K562 (cell line): Measurements from ENCODE around the gene LRRC14B. TPM values are rescaled to one million over a fixed set of nuclear protein-coding genes. Genes with fewer than 3 reads are reported as not detected.
A peak's percentile ranks its signal among the peaks of the same experiment; 100 is the strongest.

Source experiments
- ATAC-seq: fragments of 200-7000 bp; cut with Tn5 transposase; 3 replicates; pipeline ENCODE4 v1.9.1; 2020; ENCODE audit warnings: moderate library complexity
- BruUV-seq: library from RNA; stranded (reverse); fragments of 400-500 nt; replicated peaks from 2 replicates; lab custom pipeline; 2021; lab: Mats Ljungman, UMichigan
- CTCF ChIA-PET: fragments of 300-600 bp; formaldehyde crosslinking; extraction: SDS; loops from one replicate; lab custom pipeline; 2021; ENCODE audit warnings: low intra/inter-chr PET ratio; lab: Yijun Ruan, JAX
- POLR2A ChIA-PET: fragments of 300-600, 350-650 bp; sonication (Branson Sonifier 250); formaldehyde crosslinking; extraction: SDS; loops from one replicate; lab custom pipeline; 2021; ENCODE audit warnings: antibody characterized with exemption, inconsistent platforms; lab: Yijun Ruan, JAX
- DNase-seq, 4 experiments: peaks; one replicate each; pipeline versions ENCODE4 v3.0.0 to v3.0.0-alpha.2; 2011 to 2018; ENCODE audit warnings: low spot score in 3 of 4, mixed read lengths in 3 of 4; ENCODE audit errors: extremely low read depth in 1 of 4
- FAIRE-seq: peaks from 2 replicates; lab custom pipeline; 2011; peaks lifted over from hg19 to GRCh38; lab: Jason Lieb, UNC
- H2AFZ ChIP-seq: 2 replicates; pipeline ENCODE4 v1.6.0; 2011; ENCODE audit warnings: low read depth, low read length, control low read depth, inconsistent platforms
- H3K27ac ChIP-seq: fragments of 200-600 bp; 3 replicates; pipeline ENCODE4 v1.8.0; 2011; ENCODE audit warnings: low read depth, mild to moderate bottlenecking, control low read depth, inconsistent platforms, low read length, moderate library complexity, mixed read lengths; ENCODE audit errors: extremely low read depth
- H3K27me3 ChIP-seq, 2 experiments: fragments of 300-600 bp in 1 of 2; 2 replicates in 1 of 2; 3 replicates in 1 of 2; pipeline versions ENCODE4 v1.6.0 to v1.8.0; 2011; ENCODE audit warnings: inconsistent platforms in 2 of 2, low read length in 2 of 2, mild to moderate bottlenecking in 1 of 2, mixed read lengths in 1 of 2, moderate library complexity in 1 of 2; ENCODE audit not compliant: control insufficient read depth in 2 of 2, insufficient read depth in 2 of 2
- H3K36me3 ChIP-seq: fragments of 300-600 bp; 3 replicates; pipeline ENCODE4 v1.8.0; 2011; ENCODE audit warnings: mild to moderate bottlenecking, low read length, inconsistent platforms; ENCODE audit not compliant: control insufficient read depth, insufficient read depth
- H3K4me1 ChIP-seq, 2 experiments: fragments of 200-600 bp in 1 of 2; replicated peaks in 1 of 2; 2 replicates in 1 of 2; 3 replicates in 1 of 2; pipeline versions ENCODE4 v1.5.1 to v1.8.0; 2011; ENCODE audit warnings: inconsistent platforms in 2 of 2, low read length in 2 of 2, mild to moderate bottlenecking in 1 of 2, mixed read lengths in 1 of 2, moderate library complexity in 1 of 2; ENCODE audit not compliant: control insufficient read depth in 2 of 2, insufficient read depth in 2 of 2
- H3K4me2 ChIP-seq: 2 replicates; pipeline ENCODE4 v1.6.1; 2011; ENCODE audit warnings: low read length, control low read depth, inconsistent platforms, mixed read lengths; ENCODE audit not compliant: insufficient read depth
- H3K4me3 ChIP-seq: fragments of 200-600 bp; sonication (generic), shearing (Covaris generic); 2 replicates; pipeline ENCODE4 v1.5.1; 2016; ENCODE audit warnings: control low read depth, inconsistent platforms
- H3K79me2 ChIP-seq: fragments of 200-600 bp; 3 replicates; pipeline ENCODE4 v1.8.0; 2011; ENCODE audit warnings: low read length, inconsistent platforms; ENCODE audit not compliant: control insufficient read depth, insufficient read depth
- H3K9ac ChIP-seq, 2 experiments: 2 replicates each; pipeline versions ENCODE4 v1.6.0 to v1.6.1; 2011; ENCODE audit warnings: low read depth in 2 of 2, low read length in 2 of 2, control low read depth in 1 of 2, inconsistent platforms in 1 of 2, mild to moderate bottlenecking in 1 of 2, mixed read lengths in 1 of 2; ENCODE audit not compliant: insufficient read depth in 1 of 2
- H3K9me1 ChIP-seq: one replicate; pipeline ENCODE4 v1.6.0; 2011; ENCODE audit warnings: inconsistent platforms, mild to moderate bottlenecking, low read length, moderate library complexity; ENCODE audit not compliant: control insufficient read depth, insufficient read depth
- H3K9me3 ChIP-seq: replicated peaks from 2 replicates; pipeline ENCODE4 v1.5.1; 2011; ENCODE audit warnings: low read depth, low read length, inconsistent platforms; ENCODE audit not compliant: control insufficient read depth, insufficient read depth
- H4K20me1 ChIP-seq: replicated peaks from 2 replicates; pipeline ENCODE4 v1.6.1; 2011; ENCODE audit warnings: low read length, inconsistent platforms, mixed read lengths; ENCODE audit not compliant: control insufficient read depth, insufficient read depth
- DIDO1 ChIP-seq: fragments of 450-650 bp; IDR thresholded peaks from 2 replicates; pipeline ENCODE4 v1.6.1; 2016; ENCODE audit warnings: low read depth, missing biosample characterization, missing genetic modification characterization
- E2F8 ChIP-seq: fragments of 450-650 bp; IDR thresholded peaks from 2 replicates; pipeline ENCODE4 v1.7.1; 2018; ENCODE audit warnings: mild to moderate bottlenecking, low read depth; ENCODE audit not compliant: partially characterized antibody
- ELK3 ChIP-seq: fragments of 450-650 bp; formaldehyde crosslinking; IDR thresholded peaks from 2 replicates; pipeline ENCODE4 v1.4.0; 2020; ENCODE audit warnings: mild to moderate bottlenecking
- FOXP4 ChIP-seq: sonication (generic); formaldehyde crosslinking; IDR thresholded peaks from 2 replicates; pipeline ENCODE4 v1.8.0; 2022; ENCODE audit warnings: mild to moderate bottlenecking, missing genetic modification reagents, borderline replicate concordance
- HNRNPLL ChIP-seq: fragments of 200-400 bp; formaldehyde crosslinking; IDR thresholded peaks from 2 replicates; pipeline ENCODE4 v1.6.1; 2017; ENCODE audit warnings: low read length, low read depth, mild to moderate bottlenecking; ENCODE audit not compliant: poor library complexity, severe bottlenecking
- WHSC1 ChIP-seq: IDR thresholded peaks from one replicate; pipeline ENCODE4 v1.6.1; 2012; ENCODE audit warnings: low read length, control low read depth, inconsistent platforms
- XRCC4 ChIP-seq: IDR thresholded peaks from one replicate; pipeline ENCODE4 v1.6.1; 2011; ENCODE audit not compliant: insufficient read depth, insufficient read length; ENCODE audit errors: extremely low read depth
- ZBTB8A ChIP-seq: fragments of 450-650 bp; IDR thresholded peaks from 2 replicates; pipeline ENCODE4 v1.6.1; 2018; ENCODE audit warnings: mild to moderate bottlenecking, moderate library complexity; ENCODE audit not compliant: partially characterized antibody
- ZNF408 ChIP-seq: fragments of 250-450 bp; sonication (Bioruptor Pico); IDR thresholded peaks from 2 replicates; pipeline ENCODE4 v1.4.0; 2020; ENCODE audit warnings: low read depth, mild to moderate bottlenecking, moderate library complexity
- WGBS: fragments of 100-300 bp; shearing (Covaris generic); methylation state at CpG from one replicate; pipeline ENCODE4 v1.1.6; 2016; ENCODE audit warnings: low coverage, mixed read lengths; ENCODE audit not compliant: insufficient coverage; ENCODE audit errors: missing lambda C conversion rate; 5-methylcytosine and 5-hydroxymethylcytosine counted together
- in situ Hi-C: fragments of 300-500 bp; cut with MboI; formaldehyde crosslinking; loops from 4 replicates; pipeline ENCODE4 v1.15.0; 2018; ENCODE audit warnings: inconsistent platforms, mixed read lengths
- intact Hi-C: fragments of 100-400 bp; cut with micrococcal nuclease; formaldehyde crosslinking; loops from 2 replicates; pipeline ENCODE4 v1.14.2; 2022
- polyA plus RNA-seq, 8 experiments: library from polyadenylated mRNA; depleted of rRNA in 4 of 8; stranded (reverse) in 5 of 8; unstranded in 3 of 8; fragments of >200 nt; fragmentation: Nextera tagmentation in 2 of 8; fragmentation: Illumina TruSeq in 1 of 8; extraction: Ambion mirVana in 2 of 8; extraction: Trizol in 1 of 8; gene quantifications; 2 replicates each; pipeline versions ENCODE4 v1.2.1 to v1.2.3, GENCODE V29; 2011 to 2014; ENCODE audit warnings: inconsistent platforms in 1 of 8, missing spikeins in 1 of 8
- total RNA-seq, 7 experiments: library from RNA; depleted of rRNA in 6 of 7; stranded (reverse); fragments of >200 nt in 6 of 7; fragmentation: Illumina TruSeq in 2 of 7; extraction: Trizol in 2 of 7; gene quantifications; 2 replicates each; pipeline versions ENCODE4 v1.2.1 to v1.2.3, GENCODE V29; 2011 to 2021; ENCODE audit warnings: low replicate concordance in 1 of 7
- TF ChIP-seq, protein P1 (sequence below): fragments of 250-450 bp; sonication (Bioruptor Pico); IDR thresholded peaks from 2 replicates; pipeline ENCODE4 v1.5.1; 2021; ENCODE audit warnings: mild to moderate bottlenecking

LRRC14B gene
- total and polyA plus RNA-seq, 9 of the 15 experiments (the other 6 are each of a cell fraction or from before 2014, with no cell fraction given) = not detected

DNA sequence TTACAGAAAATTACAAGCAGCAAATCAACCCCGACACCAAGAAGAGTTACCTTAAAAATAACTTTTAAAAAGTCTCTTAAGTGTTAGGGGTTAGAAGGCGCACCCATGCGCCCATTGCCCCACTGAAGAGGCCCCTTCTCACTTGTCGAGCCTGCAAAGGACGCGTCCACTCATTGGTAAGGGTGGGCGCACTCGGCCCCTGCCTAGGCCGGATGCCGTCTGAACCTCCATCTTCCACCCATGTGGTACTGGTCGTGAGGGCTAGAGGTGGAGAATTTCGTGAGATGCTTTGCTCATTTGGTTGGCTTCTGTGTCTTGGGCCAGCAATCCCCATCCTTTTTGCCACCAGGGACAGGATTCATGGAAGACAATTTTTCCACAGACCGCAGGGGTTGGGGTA, 27.5 kb upstream of the LRRC14B start (continued):
- TF ChIP-seq ELK3 (CRISPR knock-in tag) = no peak
- no peak for TF ChIP-seq ZNF408

DNA sequence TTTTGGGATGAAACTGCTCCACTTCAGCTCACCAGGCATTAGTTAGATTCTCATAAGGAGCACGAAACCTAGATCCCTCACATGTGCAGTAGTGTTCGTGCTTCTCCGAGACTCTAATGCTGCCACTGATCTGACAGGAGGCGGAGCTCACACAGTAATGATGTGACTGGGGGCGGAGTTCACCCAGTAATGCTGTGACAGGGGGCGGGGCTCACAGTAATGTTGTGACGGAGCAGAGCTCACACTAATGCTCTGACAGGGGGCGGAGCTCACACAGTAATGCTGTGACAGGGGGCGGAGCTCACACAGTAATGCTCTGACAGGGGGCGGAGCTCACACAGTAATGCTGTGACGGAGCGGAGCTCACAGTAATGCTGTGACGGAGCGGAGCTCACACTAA, 27.1 kb upstream of the LRRC14B start:
- no peaks in the 10 kb centered on the region for H3K36me3 ChIP-seq
- H3K4me3 ChIP-seq = no peak overlapping the region
- no peaks in the 10 kb centered on the region for H3K9me3 ChIP-seq
- no peaks in the 10 kb centered on the region; the same call in 1 of the 2 replicates for H4K20me1 ChIP-seq
- no peaks in the 10 kb centered on the region for H3K79me2 ChIP-seq
- no peaks in the 10 kb centered on the region for H3K9me1 ChIP-seq
- H3K4me2 ChIP-seq = no peak overlapping the region
- ATAC-seq = peak; percentile 79
- POLR2A ChIA-PET = no interaction called here
- peaks cover 0 to 5% of the 10 kb centered on the region in 2 experiments; a peak in 3 of 5 replicates for H3K4me1 ChIP-seq
- WGBS = 44% methylated on average over 9 of the region's 14 CpGs
- H2AFZ ChIP-seq = no peak overlapping the region
- TF ChIP-seq E2F8 = no peak
- no peak for TF ChIP-seq ZBTB8A
- TF ChIP-seq XRCC4 = no peak
- TF ChIP-seq HNRNPLL = no peak
- TF ChIP-seq FOXP4 (CRISPR knock-in tag) = no peak
- no peak for TF ChIP-seq WHSC1
- TF ChIP-seq DIDO1 = no peak
- TF ChIP-seq, protein P1, sequence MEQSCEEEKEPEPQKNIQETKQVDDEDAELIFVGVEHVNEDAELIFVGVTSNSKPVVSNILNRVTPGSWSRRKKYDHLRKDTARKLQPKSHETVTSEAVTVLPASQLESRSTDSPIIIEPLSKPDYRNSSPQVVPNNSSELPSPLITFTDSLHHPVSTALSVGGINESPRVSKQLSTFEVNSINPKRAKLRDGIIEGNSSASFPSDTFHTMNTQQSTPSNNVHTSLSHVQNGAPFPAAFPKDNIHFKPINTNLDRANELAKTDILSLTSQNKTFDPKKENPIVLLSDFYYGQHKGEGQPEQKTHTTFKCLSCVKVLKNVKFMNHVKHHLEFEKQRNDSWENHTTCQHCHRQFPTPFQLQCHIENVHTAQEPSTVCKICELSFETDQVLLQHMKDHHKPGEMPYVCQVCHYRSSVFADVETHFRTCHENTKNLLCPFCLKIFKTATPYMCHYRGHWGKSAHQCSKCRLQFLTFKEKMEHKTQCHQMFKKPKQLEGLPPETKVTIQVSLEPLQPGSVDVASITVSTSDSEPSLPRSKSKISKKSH (CRISPR knock-in tag) = no peak
- TF ChIP-seq, all 486 proteins: peak for 0
- Histone ChIP-seq H3K27me3 (peaks cover 33 to 67% of the 10 kb centered on the region in 2 experiments), H3K9ac (no peak overlapping the region), H3K27ac (no peak overlapping the region)
- FAIRE-seq (no peak), DNase-seq (peak in 2 of 4 experiments; percentile 19 to 45)
- no TSS peak for BruUV-seq
- intact Hi-C loops = no loop called here
- CTCF ChIA-PET = no interaction called here
- in situ Hi-C loops = no loop called here
